Measurements from ENCODE around the gene TENT4B. TPM values are rescaled to one million over a fixed set of nuclear protein-coding genes. Genes with fewer than 3 reads are reported as not detected.
"Not testable (repeated sequence)": the region's sequence is repeated elsewhere in the genome, so short reads cannot be mapped to it uniquely, and the experiment has no call there.

TENT4B gene
- total RNA-seq, 1 experiment from 2014 or later, result 11.4 TPM

- Histone ChIP-seq H4K20me1 (ENCODE audit: insufficient read depth) (no peaks in the 10 kb centered on the region), H3K4me3 (no peak overlapping the region), H3K9me3 (ENCODE audit: insufficient read depth, low read depth) (no peaks in the 10 kb centered on the region), H2AFZ (no peak overlapping the region), H3K27ac (no peak overlapping the region), H3K27me3 (ENCODE audit: insufficient read depth, low read depth) (no peaks in the 10 kb centered on the region), H3K4me2 (no peak overlapping the region), H3K79me2 (ENCODE audit: low read depth) (no peaks in the 10 kb centered on the region), H3F3A (ENCODE audit: insufficient read depth, low read depth) (peaks cover 23% of the 10 kb centered on the region), H3K4me1 (replicated peaks; ENCODE audit: insufficient read depth) (peaks cover 18% of the 10 kb centered on the region), H3K36me3 (ENCODE audit: low read depth) (no peaks in the 10 kb centered on the region), H3K9me2 (ENCODE audit: insufficient read depth) (no peaks in the 10 kb centered on the region; the same call in 1 of the 2 replicates)
- intact Hi-C loops (cut with micrococcal nuclease; ENCODE audit: unreplicated experiment), result no loop called here
- peak in 1 of 2 experiments; percentile 53 for DNase-seq
- POLR2A ChIA-PET (ENCODE audit: unreplicated experiment), result no interaction called here
- BruUV-seq (replicated peaks), result no TSS peak
- CTCF ChIA-PET, result no interaction called here
- no peak for TF ChIP-seq CTCF (conservative IDR thresholded peaks at IDR 0.05)
- no peak for TF ChIP-seq EZH2 (IDR thresholded peaks at IDR 0.05; ENCODE audit: low read depth)
Measured at GRCh38 chr16:50238868-50239301, 85.8 kb downstream of the TENT4B start.

DNA sequence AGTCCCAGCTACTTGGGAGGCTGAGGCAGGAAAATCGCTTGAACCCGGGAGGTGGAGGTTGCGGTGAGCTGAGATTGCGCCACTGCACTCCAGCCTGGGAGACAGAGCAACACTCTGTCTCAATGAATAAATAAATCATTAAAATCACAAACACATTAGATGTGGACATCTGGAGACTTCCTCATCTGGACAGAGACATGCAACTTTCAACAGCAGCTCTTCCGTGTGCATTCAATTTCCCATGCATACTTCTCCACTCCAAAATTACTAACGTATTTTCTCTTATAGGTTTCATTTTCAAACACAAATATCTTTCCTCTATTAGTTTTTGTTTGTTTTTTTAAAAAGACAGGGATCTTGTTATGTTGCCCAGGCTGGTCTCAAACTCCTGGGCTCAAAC lies 89.9 kb downstream of the TENT4B start:
- H3K9me2 ChIP-seq (ENCODE audit: insufficient read depth); H2AFZ ChIP-seq; H3K4me2 ChIP-seq; H3K27me3 ChIP-seq (ENCODE audit: insufficient read depth, low read depth); CTCF ChIA-PET; H3K9me3 ChIP-seq (ENCODE audit: insufficient read depth, low read depth); intact Hi-C loops (cut with micrococcal nuclease; ENCODE audit: unreplicated experiment); H4K20me1 ChIP-seq (ENCODE audit: insufficient read depth); H3K4me3 ChIP-seq; H3K27ac ChIP-seq; DNase-seq; H3K4me1 ChIP-seq (replicated peaks; ENCODE audit: insufficient read depth); H3K36me3 ChIP-seq (ENCODE audit: low read depth); BruUV-seq (replicated peaks); POLR2A ChIA-PET (ENCODE audit: unreplicated experiment): not testable (repeated sequence)
- peaks cover 15% of the 10 kb centered on the region; the same call in 1 of the 2 replicates for H3K79me2 ChIP-seq (ENCODE audit: low read depth)
- peaks cover 12% of the 10 kb centered on the region for H3F3A ChIP-seq (ENCODE audit: insufficient read depth, low read depth)

DNA sequence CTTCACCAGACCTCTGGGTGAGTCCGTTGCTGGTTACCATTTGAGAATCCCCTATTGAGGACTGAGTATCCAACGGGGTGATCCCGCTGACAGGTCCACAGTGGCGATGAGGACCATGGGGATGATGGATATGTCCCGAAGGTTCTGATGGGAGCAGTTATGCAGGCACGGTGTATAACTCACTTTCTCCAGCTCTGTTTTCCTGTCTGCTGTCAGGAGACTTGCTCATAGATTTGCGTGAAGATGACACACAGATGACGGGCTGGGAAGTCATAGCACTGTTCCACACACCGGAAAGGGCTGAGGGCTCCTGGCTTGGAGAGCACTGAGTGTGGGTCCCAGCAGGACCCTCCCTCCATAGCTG lies 91.0 kb downstream of the TENT4B start:
- H3K9me3 ChIP-seq (ENCODE audit: insufficient read depth, low read depth), result no peaks in the 10 kb centered on the region
- H3K4me3 ChIP-seq, result no peak overlapping the region
- TF ChIP-seq EZH2 (IDR thresholded peaks at IDR 0.05; ENCODE audit: low read depth) (no peak), CTCF (conservative IDR thresholded peaks at IDR 0.05) (no peak)
- no peaks in the 10 kb centered on the region for H4K20me1 ChIP-seq (ENCODE audit: insufficient read depth)
- H3K9me2 ChIP-seq (ENCODE audit: insufficient read depth), result no peaks in the 10 kb centered on the region
- intact Hi-C loops (cut with micrococcal nuclease; ENCODE audit: unreplicated experiment), result no loop called here
- no peak for DNase-seq
- H3K27me3 ChIP-seq (ENCODE audit: insufficient read depth, low read depth), result no peaks in the 10 kb centered on the region
- ChIA-PET CTCF (no interaction called here), POLR2A (ENCODE audit: unreplicated experiment) (no interaction called here)
- BruUV-seq (replicated peaks), result no TSS peak
- H3K36me3 ChIP-seq (ENCODE audit: low read depth), result no peaks in the 10 kb centered on the region
- H3K79me2 ChIP-seq (ENCODE audit: low read depth), result peaks cover 18% of the 10 kb centered on the region; the same call in 1 of the 2 replicates
- H3K4me1 ChIP-seq (replicated peaks; ENCODE audit: insufficient read depth), result peaks cover 7% of the 10 kb centered on the region
- no peak overlapping the region for H2AFZ ChIP-seq
- H3K27ac ChIP-seq, result no peak overlapping the region
- H3K4me2 ChIP-seq, result no peak overlapping the region
- H3F3A ChIP-seq (ENCODE audit: insufficient read depth, low read depth), result peaks cover 4% of the 10 kb centered on the region
